Tibial nerve (tissue), 4 donors: Measurements from ENCODE around the gene PLCE1. TPM values are rescaled to one million over a fixed set of nuclear protein-coding genes. Genes with fewer than 3 reads are reported as not detected.

ENCODE experiments used
- DNase-seq, 2 donors: peaks; one replicate each; pipeline ENCODE4 v3.0.0-alpha.2; 2019; ENCODE audit warnings: low spot score in 2 of 2
- H3K27ac ChIP-seq, 4 donors: fragments of 200-600 bp; sonication (generic) in 3 of 4; one replicate each; pipeline ENCODE4 v1.5.1; 2017 to 2019; ENCODE audit warnings: mild to moderate bottlenecking in 1 of 4
- H3K27me3 ChIP-seq, 2 donors: fragments of 200-600 bp; sonication (generic) in 1 of 2; one replicate each; pipeline versions ENCODE4 v1.5.1 to v1.6.0; 2017 to 2019
- H3K36me3 ChIP-seq, 3 donors: fragments of 200-600 bp; sonication (generic); one replicate each; pipeline ENCODE4 v1.5.1; 2018 to 2019
- H3K4me1 ChIP-seq, 4 donors: fragments of 200-600 bp; sonication (generic) in 3 of 4; one replicate each; pipeline ENCODE4 v1.5.1; 2017 to 2019
- H3K4me3 ChIP-seq, 4 donors: fragments of 200-600 bp; sonication (generic) in 3 of 4; one replicate each; pipeline ENCODE4 v1.5.1; 2017 to 2019; ENCODE audit warnings: mild to moderate bottlenecking in 1 of 4, moderate library complexity in 1 of 4
- H3K9me3 ChIP-seq, 4 donors: fragments of 200-600 bp; sonication (generic) in 3 of 4; one replicate each; pipeline ENCODE4 v1.5.1; 2017 to 2019
- EP300 ChIP-seq, 2 donors: sonication (generic); formaldehyde crosslinking; IDR thresholded peaks; one replicate each; pipeline ENCODE4 v1.6.1; 2017; ENCODE audit warnings: antibody characterized with exemption in 2 of 2, mild to moderate bottlenecking in 1 of 2
- POLR2A ChIP-seq, 2 donors: fragments of 450-650 bp; IDR thresholded peaks; one replicate each; pipeline ENCODE4 v1.6.1; 2017; ENCODE audit warnings: antibody characterized with exemption in 2 of 2, mild to moderate bottlenecking in 2 of 2, moderate library complexity in 2 of 2
- WGBS, 2 donors: methylation state at CpG; one replicate each; pipeline ENCODE4 v1.1.5; 2018; 5-methylcytosine and 5-hydroxymethylcytosine counted together
- total RNA-seq, 4 donors: library from RNA; depleted of rRNA; stranded (reverse); fragments of >200 nt; gene quantifications; one replicate each; pipeline ENCODE4 v1.1.0, GENCODE V29; 2016
- TF ChIP-seq, protein P1 (sequence below), 5 experiments: fragments of 200-600 bp in 3 of 5; fragments of 450-650 bp in 2 of 5; sonication (generic) in 3 of 5; IDR thresholded peaks; one replicate each; pipeline ENCODE4 v1.5.1; 2016 to 2019; ENCODE audit warnings: antibody characterized with exemption in 5 of 5, mild to moderate bottlenecking in 3 of 5, moderate library complexity in 2 of 5

Gene PLCE1
- total RNA-seq, 4 donors from 2014 or later: 16.3 to 30.6 (median 22.7) TPM

DNA sequence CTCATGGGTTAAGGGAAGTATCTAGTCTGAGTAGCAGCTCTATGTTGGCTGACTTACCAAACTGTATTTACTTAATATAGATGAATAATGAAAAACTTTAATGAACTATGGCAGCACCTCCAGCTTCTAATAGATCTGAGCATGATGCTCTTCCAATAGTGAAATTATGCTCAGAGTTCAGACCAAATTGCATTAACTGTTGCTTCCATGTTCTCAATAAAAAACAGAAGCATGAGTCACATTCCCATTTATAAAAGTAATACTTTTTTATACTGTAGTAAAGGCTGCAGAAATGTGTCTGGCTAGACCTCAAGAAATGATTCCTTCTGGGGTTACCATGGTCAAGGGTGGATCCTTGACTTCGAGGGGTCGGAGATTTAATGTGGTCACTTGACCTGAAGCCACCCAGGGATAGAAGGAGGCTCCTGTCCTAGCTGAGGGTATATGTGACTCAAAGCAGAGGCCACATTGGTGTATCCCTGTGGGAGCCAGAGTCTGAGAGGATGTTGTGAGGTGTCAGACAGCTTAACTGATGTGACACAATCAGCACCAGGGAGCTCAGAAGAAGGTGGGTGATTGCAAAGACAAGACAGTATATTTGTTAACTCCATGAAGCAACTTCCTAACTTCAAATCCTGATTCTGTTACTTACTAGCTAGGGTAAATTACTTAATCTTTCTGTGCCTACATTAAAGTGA is 19.8 kb upstream of the PLCE1 start:
- Histone ChIP-seq H3K4me1 (no peaks in the 10 kb centered on the region), H3K36me3 (no peaks in the 10 kb centered on the region), H3K9me3 (no peaks in the 10 kb centered on the region), H3K4me3 (no peak overlapping the region), H3K27me3 (no peaks in the 10 kb centered on the region), H3K27ac (no peak overlapping the region)
- TF ChIP-seq, protein P1, sequence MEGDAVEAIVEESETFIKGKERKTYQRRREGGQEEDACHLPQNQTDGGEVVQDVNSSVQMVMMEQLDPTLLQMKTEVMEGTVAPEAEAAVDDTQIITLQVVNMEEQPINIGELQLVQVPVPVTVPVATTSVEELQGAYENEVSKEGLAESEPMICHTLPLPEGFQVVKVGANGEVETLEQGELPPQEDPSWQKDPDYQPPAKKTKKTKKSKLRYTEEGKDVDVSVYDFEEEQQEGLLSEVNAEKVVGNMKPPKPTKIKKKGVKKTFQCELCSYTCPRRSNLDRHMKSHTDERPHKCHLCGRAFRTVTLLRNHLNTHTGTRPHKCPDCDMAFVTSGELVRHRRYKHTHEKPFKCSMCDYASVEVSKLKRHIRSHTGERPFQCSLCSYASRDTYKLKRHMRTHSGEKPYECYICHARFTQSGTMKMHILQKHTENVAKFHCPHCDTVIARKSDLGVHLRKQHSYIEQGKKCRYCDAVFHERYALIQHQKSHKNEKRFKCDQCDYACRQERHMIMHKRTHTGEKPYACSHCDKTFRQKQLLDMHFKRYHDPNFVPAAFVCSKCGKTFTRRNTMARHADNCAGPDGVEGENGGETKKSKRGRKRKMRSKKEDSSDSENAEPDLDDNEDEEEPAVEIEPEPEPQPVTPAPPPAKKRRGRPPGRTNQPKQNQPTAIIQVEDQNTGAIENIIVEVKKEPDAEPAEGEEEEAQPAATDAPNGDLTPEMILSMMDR (IDR thresholded peaks at IDR 0.05): no peak
- WGBS, 2 donors: 72 to 77% methylated on average over 2 of the region's 2 CpGs
- no peak for DNase-seq

DNA sequence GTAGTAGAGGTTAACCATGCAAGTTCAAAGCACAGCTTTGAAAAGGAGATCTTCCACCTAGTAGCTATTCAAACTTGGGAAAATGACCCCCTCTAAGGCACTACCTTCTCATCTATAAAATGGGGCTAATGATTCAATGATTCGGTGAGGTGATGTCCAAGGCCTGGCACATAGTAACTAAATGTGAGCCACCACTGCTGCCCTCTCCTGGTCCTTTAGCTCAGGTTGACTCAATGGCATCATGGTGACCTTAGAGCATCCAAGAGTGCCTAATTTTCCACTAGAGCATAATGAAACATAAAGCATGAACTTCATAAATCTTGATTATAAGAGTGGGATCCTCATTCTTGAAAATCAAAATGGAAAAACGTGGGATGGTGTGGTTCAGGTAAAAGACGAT is 16.3 kb upstream of the PLCE1 start:
- Histone ChIP-seq H3K4me1 (no peaks in the 10 kb centered on the region), H3K4me3 (no peak overlapping the region), H3K9me3 (no peaks in the 10 kb centered on the region), H3K27me3 (no peaks in the 10 kb centered on the region), H3K27ac (no peak overlapping the region), H3K36me3 (no peaks in the 10 kb centered on the region)
- WGBS, 2 donors: 79 to 84% methylated on average over 3 of the region's 3 CpGs
- DNase-seq: no peak
- TF ChIP-seq, protein P1 (IDR thresholded peaks at IDR 0.05): no peak
- TF ChIP-seq EP300 (IDR thresholded peaks at IDR 0.05): no peak
- TF ChIP-seq POLR2A (IDR thresholded peaks at IDR 0.05): no peak

DNA sequence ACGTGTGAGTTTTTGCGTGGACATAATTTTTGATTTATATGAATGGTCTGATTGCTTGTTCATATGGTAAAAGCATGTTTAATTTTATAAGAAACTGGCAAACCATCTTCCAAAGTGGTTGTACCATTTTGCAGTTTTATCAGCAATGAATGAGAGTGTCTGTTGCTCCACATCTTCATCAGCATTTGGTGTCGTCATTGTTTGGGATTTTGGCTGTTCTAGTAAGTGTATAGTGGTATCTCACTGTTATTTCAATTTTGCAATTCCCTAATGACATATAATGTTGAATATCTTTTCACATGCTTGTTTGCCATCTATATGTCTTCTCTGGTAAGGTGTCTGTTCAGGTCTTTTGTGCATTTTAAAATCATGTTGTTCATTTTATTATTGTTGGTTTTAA is 13.2 kb upstream of the PLCE1 start:
- Histone ChIP-seq H3K27ac (no peak overlapping the region), H3K4me1 (no peaks in the 10 kb centered on the region), H3K4me3 (no peak overlapping the region), H3K9me3 (no peaks in the 10 kb centered on the region), H3K27me3 (no peaks in the 10 kb centered on the region), H3K36me3 (no peaks in the 10 kb centered on the region)
- 94 to 96% methylated on average over 3 of the region's 3 CpGs for WGBS, 2 donors
- DNase-seq: no peak
- TF ChIP-seq EP300 (IDR thresholded peaks at IDR 0.05) (no peak), POLR2A (IDR thresholded peaks at IDR 0.05) (no peak)
- TF ChIP-seq, protein P1 (IDR thresholded peaks at IDR 0.05): no peak

DNA sequence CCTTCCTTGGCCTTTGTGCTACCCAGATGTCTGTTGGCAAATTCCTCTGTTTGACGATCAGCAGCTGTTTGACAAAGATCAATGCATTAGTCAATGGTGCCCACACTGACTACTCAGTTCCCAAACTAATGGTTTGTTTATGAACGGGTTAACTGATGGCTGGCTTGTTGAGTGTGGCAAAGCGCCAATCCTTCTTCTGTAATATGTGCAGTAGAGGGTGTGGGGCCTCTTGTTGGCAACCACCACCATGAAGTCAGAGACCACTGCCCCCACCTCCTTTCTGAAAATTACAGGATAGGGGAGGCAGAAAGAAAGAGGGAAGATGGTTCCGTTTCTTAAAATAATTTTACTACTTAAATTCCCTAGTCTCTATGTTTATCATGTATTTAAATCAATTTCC is 2.6 kb upstream of the PLCE1 start:
- H3K27me3 ChIP-seq: no peaks in the 10 kb centered on the region
- TF ChIP-seq POLR2A (IDR thresholded peaks at IDR 0.05): no peak
- TF ChIP-seq, protein P1 (IDR thresholded peaks at IDR 0.05): no peak
- no peak for TF ChIP-seq EP300 (IDR thresholded peaks at IDR 0.05)
- H3K4me3 ChIP-seq: no peak overlapping the region
- H3K4me1 ChIP-seq: peaks cover 0 to 53% (median 19%) of the 10 kb centered on the region in 4 donors
- 40 to 43% methylated on average over 4 of the region's 4 CpGs for WGBS, 2 donors
- H3K9me3 ChIP-seq: no peaks in the 10 kb centered on the region
- H3K27ac ChIP-seq: peak overlapping the region in 3 of 4 donors; percentile 17 to 93 (median 90)
- no peak for DNase-seq
- H3K36me3 ChIP-seq: no peaks in the 10 kb centered on the region

DNA sequence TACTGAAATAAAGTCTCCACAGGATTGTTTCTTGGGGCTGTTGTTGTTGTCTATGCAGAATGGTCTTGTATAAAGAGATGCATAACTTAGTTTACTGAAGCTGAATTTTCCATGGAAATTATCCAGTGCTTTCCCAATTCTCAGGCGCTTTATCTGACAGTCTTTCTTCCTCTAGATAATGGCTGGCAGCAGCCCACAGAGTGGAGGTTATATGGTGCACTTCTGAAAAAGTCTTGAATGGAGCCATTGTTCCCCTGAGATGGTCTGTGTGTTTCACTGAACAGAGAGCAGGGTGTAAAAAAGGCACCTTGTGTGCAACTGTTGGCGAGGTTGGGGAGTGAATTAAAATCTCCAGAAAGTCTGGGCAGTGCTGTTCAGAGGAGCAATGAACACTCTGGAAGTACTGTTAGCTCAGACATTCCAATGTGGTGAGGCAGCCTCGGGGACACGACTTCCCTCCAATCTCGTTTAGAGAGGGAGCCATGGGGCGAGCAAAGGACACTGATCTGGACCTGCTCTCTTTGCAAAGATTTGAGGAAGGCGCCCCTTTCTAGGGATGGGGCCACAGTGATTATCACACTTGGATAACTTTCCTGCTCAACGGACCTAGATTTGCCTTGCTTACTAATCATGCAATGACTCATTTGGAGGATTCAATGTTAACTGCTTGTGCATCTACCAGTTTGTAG is 2.0 kb upstream of the PLCE1 start:
- H3K36me3 ChIP-seq: no peaks in the 10 kb centered on the region
- peak overlapping the region in 3 of 4 donors; percentile 17 to 93 (median 90) for H3K27ac ChIP-seq
- DNase-seq: peak in 1 of 2 donors; percentile 28
- 8 to 10% methylated on average over 8 of the region's 8 CpGs for WGBS, 2 donors
- peaks cover 0 to 59% (median 22%) of the 10 kb centered on the region in 4 donors for H3K4me1 ChIP-seq
- no peaks in the 10 kb centered on the region for H3K27me3 ChIP-seq
- no peak overlapping the region for H3K4me3 ChIP-seq
- TF ChIP-seq POLR2A (IDR thresholded peaks at IDR 0.05) (no peak), EP300 (IDR thresholded peaks at IDR 0.05) (peak in 1 of 2 donors; percentile 63)
- no peaks in the 10 kb centered on the region for H3K9me3 ChIP-seq
